Muscle layer of colon (tissue), 2 donors: Measurements from ENCODE around the gene ZNF416.

Experiments
- H3K27ac ChIP-seq: one replicate; pipeline ENCODE4 v1.7.0; 2013; ENCODE audit warnings: low read depth, mild to moderate bottlenecking, low read length, moderate library complexity
- H3K27me3 ChIP-seq, 2 donors: one replicate each; pipeline ENCODE4 v1.7.0; 2013; ENCODE audit warnings: low read length in 2 of 2, mild to moderate bottlenecking in 2 of 2; ENCODE audit not compliant: insufficient read depth in 2 of 2, control insufficient read depth in 1 of 2
- H3K36me3 ChIP-seq: one replicate; pipeline ENCODE4 v1.7.0; 2013; ENCODE audit warnings: mild to moderate bottlenecking, low read length; ENCODE audit not compliant: insufficient read depth
- H3K4me1 ChIP-seq: one replicate; pipeline ENCODE4 v1.7.0; 2013; ENCODE audit warnings: mild to moderate bottlenecking, low read length; ENCODE audit not compliant: insufficient read depth
- H3K4me3 ChIP-seq, 2 donors: one replicate each; pipeline ENCODE4 v1.7.0; 2013; ENCODE audit warnings: low read length in 2 of 2, low read depth in 1 of 2, mild to moderate bottlenecking in 1 of 2, moderate library complexity in 1 of 2
- H3K9ac ChIP-seq: one replicate; pipeline ENCODE4 v1.7.0; 2013; ENCODE audit warnings: low read length
- H3K9me3 ChIP-seq: one replicate; pipeline ENCODE4 v1.7.0; 2013; ENCODE audit warnings: mild to moderate bottlenecking, low read length
- donor health status: abdominal sarcoma.
- donor health status: Adenocarcinoma of cecum.

ZNF416 gene

GRCh38 chr19:57583521-57584416 lies 5.1 kb upstream of the ZNF416 start, which contains the start of gene ZIK1:
TSS of gene ZIK1 (plus strand) at chr19:57584145. CDS start at chr19:57584357, 212 bp downstream.
- Histone ChIP-seq H3K27me3 (no peaks in the 10 kb centered on the region), H3K4me1 (peaks cover 19% of the 10 kb centered on the region), H3K27ac (no peak within 1 kb of the TSS), H3K9me3 (peaks cover 30% of the 10 kb centered on the region), H3K9ac (no peak within 1 kb of the TSS), H3K36me3 (peaks cover 10% of the 10 kb centered on the region), H3K4me3 (peak within 1 kb of the TSS; percentile 49 to 86)

GRCh38 chr19:57583104-57583520 lies 4.4 kb upstream of the ZNF416 start:
- Histone ChIP-seq H3K9me3 (peaks cover 23% of the 10 kb centered on the region), H3K9ac (no peak overlapping the region)

DNA sequence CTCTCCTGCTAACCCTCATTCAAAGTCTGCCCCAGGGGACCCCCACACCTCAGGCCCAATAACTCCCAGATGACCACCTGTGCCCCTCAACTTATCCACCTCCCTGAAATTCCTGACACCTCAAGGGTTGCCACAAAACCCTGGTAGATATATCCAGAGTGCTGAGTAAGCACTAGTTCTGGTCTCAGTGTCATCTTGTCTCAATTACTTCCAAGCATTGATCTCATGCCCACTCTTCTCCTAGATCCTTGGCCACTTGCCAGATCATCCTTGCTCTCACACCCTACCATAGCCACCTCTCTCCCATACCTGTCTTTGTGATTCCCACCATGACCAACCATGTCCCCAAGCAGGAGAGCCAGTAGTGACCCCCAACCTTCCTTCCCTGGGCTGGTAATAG lies 2.0 kb downstream of the ZNF416 start:
- no peaks in the 10 kb centered on the region for H3K27me3 ChIP-seq
- no peak overlapping the region for H3K9ac ChIP-seq
- H3K4me1 ChIP-seq, result peaks cover 16% of the 10 kb centered on the region
- H3K4me3 ChIP-seq, result peak overlapping the region in 1 of 2 donors; percentile 25
- peaks cover 58% of the 10 kb centered on the region for H3K9me3 ChIP-seq
- H3K36me3 ChIP-seq, result peaks cover 54% of the 10 kb centered on the region
- H3K27ac ChIP-seq, result no peak overlapping the region

More at GRCh38 chr19:57583104-57583520, 4.4 kb upstream of the ZNF416 start:
- H3K27ac ChIP-seq, result no peak overlapping the region
- H3K27me3 ChIP-seq, result no peaks in the 10 kb centered on the region
- peak overlapping the region; percentile 49 to 86 for H3K4me3 ChIP-seq
- peaks cover 21% of the 10 kb centered on the region for H3K4me1 ChIP-seq
- peaks cover 3% of the 10 kb centered on the region for H3K36me3 ChIP-seq

GRCh38 chr19:57572415-57572947 lies 6.2 kb downstream of the ZNF416 start:
- Histone ChIP-seq H3K9ac (no peak overlapping the region), H3K27me3 (no peaks in the 10 kb centered on the region), H3K27ac (no peak overlapping the region), H3K9me3 (peaks cover 69% of the 10 kb centered on the region), H3K4me3 (peak overlapping the region in 1 of 2 donors; percentile 8), H3K4me1 (peaks cover 2% of the 10 kb centered on the region), H3K36me3 (peaks cover 51% of the 10 kb centered on the region)

DNA sequence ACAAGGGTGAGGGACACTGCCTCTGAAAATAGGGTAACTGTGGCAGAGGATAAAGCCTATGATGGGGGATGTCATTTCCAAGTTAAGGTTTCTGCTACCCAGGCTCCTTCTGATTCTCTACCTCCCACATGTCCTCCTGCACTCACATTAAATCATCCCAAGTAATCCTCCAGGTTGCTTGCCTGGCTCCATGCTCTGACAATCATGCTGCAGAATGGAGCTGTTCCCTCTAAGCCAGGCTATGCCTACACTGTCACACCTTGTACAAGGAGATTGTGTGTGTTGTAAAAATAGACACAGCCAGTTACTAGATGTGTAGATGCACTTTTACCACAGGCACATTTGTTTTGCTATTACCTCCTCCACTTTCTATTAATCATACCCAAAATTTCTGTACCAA lies 8.0 kb downstream of the ZNF416 start:
- peaks cover 74% of the 10 kb centered on the region for H3K9me3 ChIP-seq
- H3K4me1 ChIP-seq, result no peaks in the 10 kb centered on the region
- no peaks in the 10 kb centered on the region for H3K27me3 ChIP-seq
- no peak overlapping the region for H3K9ac ChIP-seq
- no peak overlapping the region for H3K4me3 ChIP-seq
- H3K36me3 ChIP-seq, result peaks cover 38% of the 10 kb centered on the region
- no peak overlapping the region for H3K27ac ChIP-seq

GRCh38 chr19:57566396-57567265 lies 12.1 kb downstream of the ZNF416 start:
- peaks cover 45% of the 10 kb centered on the region for H3K9me3 ChIP-seq
- H3K4me3 ChIP-seq, result peak overlapping the region in 1 of 2 donors; percentile 19

GRCh38 chr19:57563547-57563946 lies 15.2 kb downstream of the ZNF416 start:
- Histone ChIP-seq H3K27me3 (no peaks in the 10 kb centered on the region), H3K9me3 (peaks cover 28% of the 10 kb centered on the region), H3K36me3 (no peaks in the 10 kb centered on the region), H3K9ac (no peak overlapping the region), H3K4me1 (peaks cover 5% of the 10 kb centered on the region), H3K27ac (no peak overlapping the region), H3K4me3 (no peak overlapping the region)

More at GRCh38 chr19:57566396-57567265, 12.1 kb downstream of the ZNF416 start:
- H3K36me3 ChIP-seq, result no peaks in the 10 kb centered on the region
- H3K9ac ChIP-seq, result no peak overlapping the region
- H3K27ac ChIP-seq, result no peak overlapping the region
- H3K27me3 ChIP-seq, result no peaks in the 10 kb centered on the region
- H3K4me1 ChIP-seq, result no peaks in the 10 kb centered on the region

- H3K9ac ChIP-seq, result peak overlapping the region; percentile 50
- H3K27ac ChIP-seq, result no peak overlapping the region
- H3K4me1 ChIP-seq, result peaks cover 14% of the 10 kb centered on the region
- H3K4me3 ChIP-seq, result peak overlapping the region; percentile 50 to 88
- H3K27me3 ChIP-seq, result no peaks in the 10 kb centered on the region
- H3K9me3 ChIP-seq, result peaks cover 12% of the 10 kb centered on the region
- H3K36me3 ChIP-seq, result peaks cover 10% of the 10 kb centered on the region
Observed at GRCh38 chr19:57560049-57560491, 18.6 kb downstream of the ZNF416 start.

DNA sequence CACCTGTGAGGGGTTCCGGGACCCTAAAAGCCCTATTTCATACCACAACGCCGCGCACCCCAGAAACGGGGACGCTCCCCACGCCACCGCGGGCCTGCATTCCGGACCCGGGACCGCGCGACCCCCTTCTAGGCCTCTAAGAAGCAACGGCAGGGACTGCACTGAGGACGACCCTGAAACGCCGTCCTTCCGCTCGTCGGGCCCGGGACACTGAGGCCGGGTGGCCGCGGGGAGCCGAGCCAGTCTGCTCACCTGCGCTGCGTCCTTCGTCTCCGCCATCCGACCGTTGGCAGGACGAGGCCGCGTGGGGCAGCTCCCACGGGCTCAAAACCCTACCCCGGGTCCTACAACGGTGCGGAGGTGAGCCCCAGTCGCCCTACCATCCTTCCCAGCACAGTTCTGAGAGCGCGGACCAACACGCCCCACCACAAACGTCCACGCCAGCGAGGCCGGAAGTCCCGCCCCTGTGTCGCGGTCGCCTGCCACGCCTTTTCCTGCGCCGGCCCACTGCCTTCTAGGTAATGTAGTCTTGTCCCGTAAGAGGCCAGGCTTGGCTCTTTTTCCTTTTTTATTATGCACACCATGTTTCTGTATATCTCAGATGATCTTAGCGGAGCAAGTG lies 19.2 kb downstream of the ZNF416 start, which contains the start of gene ZNF550:
Gene ZNF550 (minus strand): TSS at position 460 of the 622 bp plus-strand sequence. CDS start 181 bp downstream, at position 279.
- peaks cover 16% of the 10 kb centered on the region for H3K36me3 ChIP-seq
- H3K4me3 ChIP-seq, result peak within 1 kb of the TSS; percentile 50 to 88
- peaks cover 14% of the 10 kb centered on the region for H3K4me1 ChIP-seq
- no peaks in the 10 kb centered on the region for H3K27me3 ChIP-seq
- H3K9me3 ChIP-seq, result peaks cover 17% of the 10 kb centered on the region
- H3K9ac ChIP-seq, result peak within 1 kb of the TSS; percentile 50
- H3K27ac ChIP-seq, result peak within 1 kb of the TSS; percentile 4

DNA sequence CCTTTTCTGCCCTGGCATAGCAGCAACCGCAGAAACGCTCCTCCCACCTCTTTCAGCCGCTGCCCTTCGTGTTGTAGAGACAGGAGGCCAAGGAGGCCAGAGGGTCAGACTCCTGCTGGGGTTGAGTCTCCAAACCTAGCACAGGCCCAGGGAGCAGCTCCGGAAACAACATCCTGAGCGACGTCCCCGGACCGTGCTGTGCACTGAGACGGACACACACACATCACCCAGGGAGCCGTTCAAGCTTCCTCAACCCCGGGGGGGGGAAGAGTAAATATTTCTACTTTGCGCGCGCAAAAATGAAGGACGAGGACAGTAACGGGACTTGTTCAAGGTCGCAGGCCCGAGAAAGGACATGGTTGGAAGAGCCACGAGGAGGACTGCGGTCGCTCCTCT lies 19.7 kb downstream of the ZNF416 start:
- Histone ChIP-seq H3K4me1 (peaks cover 14% of the 10 kb centered on the region), H3K36me3 (peaks cover 21% of the 10 kb centered on the region), H3K9me3 (peaks cover 19% of the 10 kb centered on the region), H3K9ac (peak overlapping the region; percentile 50), H3K4me3 (peak overlapping the region; percentile 50 to 88), H3K27me3 (no peaks in the 10 kb centered on the region), H3K27ac (peak overlapping the region; percentile 4)
